Smooth muscle cell (in vitro differentiated cells): Measurements from ENCODE around the gene HDAC7. TPM values are rescaled to one million over a fixed set of nuclear protein-coding genes. Genes with fewer than 3 reads are reported as not detected.

Experiments used
- DNase-seq: peaks from one replicate; lab custom pipeline; 2025; ENCODE audit not compliant: unreplicated experiment; lab: John Stamatoyannopoulos, UW
- H2AFZ ChIP-seq: fragments of 200-600 bp; sonication (generic); 2 replicates; pipeline ENCODE4 v1.6.0; 2016; ENCODE audit warnings: antibody characterized with exemption, low read depth, mild to moderate bottlenecking
- H3F3A ChIP-seq: fragments of 200-600 bp; sonication (generic); 2 replicates; pipeline ENCODE4 v1.6.0; 2017; ENCODE audit warnings: antibody characterized with exemption, low read depth
- H3K27ac ChIP-seq: fragments of 200-600 bp; sonication (generic); 2 replicates; pipeline ENCODE4 v1.5.1; 2016; ENCODE audit warnings: low read depth, mild to moderate bottlenecking
- H3K27me3 ChIP-seq: fragments of 200-600 bp; sonication (generic); 2 replicates; pipeline ENCODE4 v1.6.1; 2016; ENCODE audit warnings: low read depth, mild to moderate bottlenecking
- H3K36me3 ChIP-seq: fragments of 200-600 bp; sonication (generic); 2 replicates; pipeline ENCODE4 v1.5.1; 2016; ENCODE audit warnings: low read depth
- H3K4me1 ChIP-seq: fragments of 200-600 bp; sonication (generic); 2 replicates; pipeline ENCODE4 v1.5.1; 2016; ENCODE audit warnings: low read depth
- H3K4me2 ChIP-seq: fragments of 200-600 bp; sonication (generic); 2 replicates; pipeline ENCODE4 v1.6.0; 2016; ENCODE audit warnings: mild to moderate bottlenecking
- H3K4me3 ChIP-seq: fragments of 200-600 bp; sonication (generic); 2 replicates; pipeline ENCODE4 v1.5.1; 2016; ENCODE audit warnings: mild to moderate bottlenecking
- H3K79me2 ChIP-seq: fragments of 200-600 bp; sonication (generic); 2 replicates; pipeline ENCODE4 v1.6.0; 2016; ENCODE audit warnings: low read depth, mild to moderate bottlenecking
- H3K9ac ChIP-seq: fragments of 200-600 bp; sonication (generic); 2 replicates; pipeline ENCODE4 v1.6.0; 2016; ENCODE audit warnings: low read depth
- H3K9me3 ChIP-seq: fragments of 200-600 bp; sonication (generic); replicated peaks from 2 replicates; pipeline ENCODE4 v1.5.1; 2016; ENCODE audit warnings: low read depth
- H4K20me1 ChIP-seq: fragments of 200-600 bp; sonication (generic); 2 replicates; pipeline ENCODE4 v1.6.0; 2016; ENCODE audit warnings: low read depth
- WGBS: methylation state at CpG from one replicate; pipeline ENCODE4 v1.1.7; 2016; ENCODE audit warnings: low lambda C conversion rate; 5-methylcytosine and 5-hydroxymethylcytosine counted together
- polyA plus RNA-seq: library from polyadenylated mRNA; unstranded; fragments of >200 nt; fragmentation: Nextera tagmentation; extraction: Ambion mirVana; gene quantifications from 2 replicates; pipeline ENCODE4 v1.2.1, GENCODE V29; 2016
- total RNA-seq: library from RNA; depleted of rRNA; stranded (reverse); fragments of >200 nt; gene quantifications from 2 replicates; pipeline ENCODE4 v1.2.3, GENCODE V29; 2014
- TF ChIP-seq, protein P1 (sequence below): fragments of 200-600 bp; sonication (generic); IDR thresholded peaks from 2 replicates; pipeline ENCODE4 v1.5.1; 2017; ENCODE audit warnings: borderline replicate concordance, mild to moderate bottlenecking, antibody characterized with exemption; ENCODE audit not compliant: insufficient read depth, poor library complexity, severe bottlenecking

HDAC7 gene
- total and polyA plus RNA-seq, 2 experiments from 2014 or later = 24.1 to 32.4 TPM

DNA sequence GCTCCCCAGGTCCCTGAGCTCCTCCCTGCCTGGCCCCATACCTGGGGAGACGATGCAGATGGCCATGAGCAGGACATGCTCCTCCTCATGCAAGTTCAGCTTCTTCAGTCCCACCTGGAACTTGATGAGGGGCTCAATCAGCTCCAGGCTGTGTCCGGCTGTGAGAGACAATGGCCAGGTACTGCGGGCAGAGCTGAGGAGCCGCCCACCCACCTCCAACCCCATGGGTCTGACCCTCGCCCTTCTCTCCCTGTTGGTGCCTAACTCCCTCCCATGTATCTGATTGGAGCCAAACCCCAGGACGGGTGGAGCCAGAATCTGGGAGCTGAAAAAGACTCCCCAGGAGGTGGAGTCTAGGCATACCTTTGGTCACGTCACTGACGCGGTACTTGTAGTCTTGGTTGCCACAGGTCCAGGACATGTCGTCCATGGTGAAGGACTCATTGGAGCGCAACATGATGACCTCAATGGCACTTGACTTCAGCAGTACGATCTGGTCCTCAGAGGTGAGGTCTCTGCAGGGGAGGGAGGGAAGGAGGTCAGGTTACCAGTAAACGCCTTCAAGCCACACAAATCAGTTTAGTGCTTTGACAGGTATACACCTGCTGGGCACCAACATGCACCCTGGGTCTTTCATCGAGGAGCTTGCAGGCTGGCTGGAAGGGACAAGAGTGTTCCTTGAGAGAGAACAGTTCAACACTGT is 26.7 kb upstream of the HDAC7 start:
- Histone ChIP-seq H3F3A (peaks cover 2% of the 10 kb centered on the region), H2AFZ (no peak overlapping the region), H3K27me3 (no peaks in the 10 kb centered on the region), H3K4me2 (no peak overlapping the region), H3K4me3 (no peak overlapping the region), H3K79me2 (no peaks in the 10 kb centered on the region), H3K27ac (no peak overlapping the region), H4K20me1 (no peaks in the 10 kb centered on the region), H3K36me3 (no peaks in the 10 kb centered on the region), H3K4me1 (peaks cover 17% of the 10 kb centered on the region), H3K9me3 (no peaks in the 10 kb centered on the region), H3K9ac (no peak overlapping the region)
- 89% methylated on average over 14 of the region's 14 CpGs for WGBS
- no peak for DNase-seq
- TF ChIP-seq, protein P1, sequence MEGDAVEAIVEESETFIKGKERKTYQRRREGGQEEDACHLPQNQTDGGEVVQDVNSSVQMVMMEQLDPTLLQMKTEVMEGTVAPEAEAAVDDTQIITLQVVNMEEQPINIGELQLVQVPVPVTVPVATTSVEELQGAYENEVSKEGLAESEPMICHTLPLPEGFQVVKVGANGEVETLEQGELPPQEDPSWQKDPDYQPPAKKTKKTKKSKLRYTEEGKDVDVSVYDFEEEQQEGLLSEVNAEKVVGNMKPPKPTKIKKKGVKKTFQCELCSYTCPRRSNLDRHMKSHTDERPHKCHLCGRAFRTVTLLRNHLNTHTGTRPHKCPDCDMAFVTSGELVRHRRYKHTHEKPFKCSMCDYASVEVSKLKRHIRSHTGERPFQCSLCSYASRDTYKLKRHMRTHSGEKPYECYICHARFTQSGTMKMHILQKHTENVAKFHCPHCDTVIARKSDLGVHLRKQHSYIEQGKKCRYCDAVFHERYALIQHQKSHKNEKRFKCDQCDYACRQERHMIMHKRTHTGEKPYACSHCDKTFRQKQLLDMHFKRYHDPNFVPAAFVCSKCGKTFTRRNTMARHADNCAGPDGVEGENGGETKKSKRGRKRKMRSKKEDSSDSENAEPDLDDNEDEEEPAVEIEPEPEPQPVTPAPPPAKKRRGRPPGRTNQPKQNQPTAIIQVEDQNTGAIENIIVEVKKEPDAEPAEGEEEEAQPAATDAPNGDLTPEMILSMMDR = no peak

DNA sequence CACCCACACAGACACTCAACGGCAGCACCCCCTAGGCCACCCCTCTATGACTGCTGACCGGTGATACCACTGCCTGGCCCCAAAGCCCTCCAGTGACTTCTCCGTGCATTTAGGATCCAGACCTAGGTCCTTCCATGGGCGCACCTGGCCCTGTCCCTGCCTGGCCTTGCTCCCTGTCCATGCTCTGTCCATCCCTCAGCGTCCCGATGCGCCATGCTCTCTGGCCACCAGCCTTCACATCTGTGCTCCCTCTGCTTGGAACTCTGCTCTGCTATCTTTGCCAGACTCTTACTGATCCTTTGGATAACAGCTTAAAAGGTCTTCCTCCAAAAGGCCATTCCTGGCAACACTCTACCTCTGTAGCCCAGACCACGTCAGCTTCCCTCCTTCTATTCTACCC is 25.4 kb upstream of the HDAC7 start:
- no peak overlapping the region for H3K27ac ChIP-seq
- peaks cover 8% of the 10 kb centered on the region for H3K4me1 ChIP-seq
- no peaks in the 10 kb centered on the region for H4K20me1 ChIP-seq
- no peaks in the 10 kb centered on the region for H3K36me3 ChIP-seq
- no peaks in the 10 kb centered on the region for H3K27me3 ChIP-seq
- H3K4me3 ChIP-seq = no peak overlapping the region
- H3K9ac ChIP-seq = no peak overlapping the region
- no peak overlapping the region for H2AFZ ChIP-seq
- no peak overlapping the region for H3K4me2 ChIP-seq
- WGBS = 96% methylated on average over 8 of the region's 8 CpGs
- H3F3A ChIP-seq = peaks cover 7% of the 10 kb centered on the region
- no peak for DNase-seq
- no peaks in the 10 kb centered on the region for H3K79me2 ChIP-seq
- no peaks in the 10 kb centered on the region for H3K9me3 ChIP-seq
- TF ChIP-seq, protein P1 = no peak

DNA sequence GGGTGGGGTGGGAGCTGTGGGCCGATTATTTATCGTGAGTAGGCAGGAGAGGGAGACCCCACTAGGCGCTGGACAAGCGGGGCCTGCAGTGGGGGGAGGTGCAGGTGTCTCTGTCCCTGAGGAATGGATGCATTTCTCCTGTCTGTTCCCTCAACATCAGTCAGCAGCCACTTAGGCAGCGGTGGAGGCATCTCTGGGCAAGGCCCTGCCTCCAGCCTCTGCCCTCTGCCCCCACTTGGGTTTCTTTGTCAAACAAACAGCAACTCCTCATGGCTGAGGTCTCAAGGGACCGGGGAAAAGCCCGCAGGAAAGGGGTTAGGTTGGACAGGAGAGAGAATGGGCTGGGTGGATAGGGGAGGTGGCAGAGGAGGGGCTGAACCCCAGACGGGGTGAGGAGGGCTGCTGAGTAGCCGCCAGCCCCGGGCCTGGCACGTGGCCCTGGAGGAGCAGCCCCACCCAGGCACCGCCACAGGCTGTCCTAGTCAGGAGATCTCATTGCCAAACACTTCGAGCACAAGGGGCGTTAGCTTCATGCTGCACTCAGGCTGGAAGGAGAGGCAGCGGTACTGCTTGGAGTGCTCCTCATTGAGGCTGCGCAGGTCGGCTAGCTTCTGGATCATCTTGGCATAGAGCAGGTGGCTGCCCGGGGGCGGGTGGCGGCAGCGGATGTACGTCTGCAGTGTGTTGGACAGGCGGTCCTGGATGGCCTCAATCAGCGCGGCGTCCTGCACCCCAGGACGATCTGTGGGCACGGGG is 24.7 kb upstream of the HDAC7 start:
- Histone ChIP-seq H3K4me2 (no peak overlapping the region), H3K4me3 (no peak overlapping the region), H3K36me3 (no peaks in the 10 kb centered on the region), H4K20me1 (no peaks in the 10 kb centered on the region), H3K79me2 (no peaks in the 10 kb centered on the region), H2AFZ (no peak overlapping the region), H3K9ac (no peak overlapping the region), H3K4me1 (peaks cover 8% of the 10 kb centered on the region), H3F3A (peaks cover 7% of the 10 kb centered on the region), H3K9me3 (no peaks in the 10 kb centered on the region), H3K27ac (no peak overlapping the region), H3K27me3 (no peaks in the 10 kb centered on the region)
- WGBS = 93% methylated on average over 28 of the region's 28 CpGs
- DNase-seq = no peak
- TF ChIP-seq, protein P1 = no peak
